LoVo (cell line): ENCODE data around the gene N4BP2.
"Not testable (repeated sequence)": the region's sequence is repeated elsewhere in the genome, so short reads cannot be mapped to it uniquely, and the experiment has no call there.

ENCODE experiments used
- DNase-seq: peaks from one replicate; pipeline ENCODE4 v3.0.0-alpha.2; 2016; ENCODE audit warnings: low spot score

The N4BP2 gene

GRCh38 chr4:40056716-40057585 is at the start of gene N4BP2:
TSS of gene N4BP2 (plus strand) at chr4:40056850. CDS start at chr4:40097341, 40,491 bp downstream.
- peak; percentile 76 for DNase-seq

DNA sequence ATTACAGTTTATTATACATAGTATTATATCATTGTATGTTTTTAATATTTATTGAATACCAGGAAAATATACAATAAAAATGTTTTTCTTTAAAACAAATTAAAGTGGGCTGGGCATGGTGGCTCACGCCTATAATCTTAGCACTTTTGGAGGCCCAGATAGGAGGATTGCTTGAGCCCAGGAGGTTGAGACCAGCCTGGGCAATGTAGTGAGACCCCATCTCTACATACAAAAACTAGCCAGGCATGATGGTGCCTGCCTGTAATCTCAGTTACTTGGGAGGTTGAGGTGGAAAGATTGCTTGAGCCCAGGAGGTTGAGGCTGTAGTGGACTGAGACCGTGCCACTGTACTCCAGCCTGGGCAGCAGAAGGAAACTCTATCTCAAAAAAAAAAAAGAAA is 40.6 kb upstream of the N4BP2 start:
- DNase-seq, result no peak

GRCh38 chr4:40020221-40020620 is 36.4 kb upstream of the N4BP2 start:
- no peak for DNase-seq

GRCh38 chr4:40021116-40021515 is 35.5 kb upstream of the N4BP2 start:
- not testable (repeated sequence) for DNase-seq

DNA sequence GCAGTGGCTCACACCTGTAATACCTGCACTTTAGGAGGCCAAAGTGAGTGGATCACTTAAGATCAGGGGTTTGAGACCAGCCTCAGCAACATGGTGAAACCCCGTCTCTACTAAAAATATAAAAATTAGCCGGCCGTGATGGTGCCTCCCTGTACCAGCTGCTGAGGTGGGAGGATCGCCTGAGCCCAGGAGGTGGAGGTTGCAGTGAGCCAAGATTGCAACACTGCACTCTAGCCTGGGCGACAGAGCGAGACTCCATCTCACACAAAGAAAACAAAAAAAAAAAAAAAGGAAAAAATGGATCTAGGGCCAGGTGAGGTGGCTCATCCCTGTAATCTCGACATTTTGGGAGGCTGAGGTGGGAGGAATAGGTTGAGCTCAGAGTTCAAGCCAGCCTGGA is 32.6 kb upstream of the N4BP2 start:
- DNase-seq, result not testable (repeated sequence)

GRCh38 chr4:40032785-40033184 is 23.9 kb upstream of the N4BP2 start:
- no peak for DNase-seq

- DNase-seq, result no peak
These were observed 23.0 kb upstream of the N4BP2 start for GRCh38 chr4:40033613-40034012.

- DNase-seq, result no peak
These were observed 17.7 kb upstream of the N4BP2 start for GRCh38 chr4:40038977-40039376.

DNA sequence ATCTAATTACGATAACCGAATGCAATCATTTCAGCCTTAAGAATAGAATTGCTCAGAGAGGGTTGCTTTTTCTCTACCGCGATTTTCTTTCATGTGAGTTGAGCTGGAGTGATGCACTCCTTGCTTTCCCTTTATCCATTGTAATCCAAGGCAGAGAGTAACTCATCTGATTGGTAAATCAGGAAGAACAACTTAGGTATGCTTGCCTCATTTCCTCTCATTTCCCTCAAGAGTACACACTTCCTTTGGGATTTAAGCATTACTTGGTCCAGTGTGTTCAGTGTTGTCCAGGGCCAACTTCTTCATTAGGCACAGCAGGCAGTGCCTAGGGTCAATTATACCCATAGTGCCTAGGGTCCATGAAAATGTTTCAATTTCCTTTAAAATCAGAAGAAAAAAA is 15.7 kb upstream of the N4BP2 start:
- no peak for DNase-seq

DNA sequence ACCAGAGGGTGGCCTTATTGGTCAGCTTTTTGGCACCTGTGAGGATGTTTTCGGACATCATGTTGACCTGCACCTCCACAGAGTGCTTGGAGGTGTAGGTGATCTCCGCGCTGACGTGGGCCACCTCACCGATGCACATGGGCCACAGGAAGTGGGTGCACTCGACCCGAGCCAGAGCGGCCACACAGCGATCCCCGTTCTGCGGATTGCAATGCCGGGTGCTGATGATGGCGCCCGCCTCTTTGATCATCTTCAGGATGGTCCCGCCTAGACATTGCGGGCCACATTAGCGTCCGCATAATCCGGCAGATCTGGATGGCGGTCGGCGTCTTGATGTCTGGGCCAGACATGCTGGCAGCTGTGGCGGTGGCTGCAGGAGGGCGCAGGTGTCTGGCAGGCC is 12.9 kb upstream of the N4BP2 start:
- no peak for DNase-seq

DNA sequence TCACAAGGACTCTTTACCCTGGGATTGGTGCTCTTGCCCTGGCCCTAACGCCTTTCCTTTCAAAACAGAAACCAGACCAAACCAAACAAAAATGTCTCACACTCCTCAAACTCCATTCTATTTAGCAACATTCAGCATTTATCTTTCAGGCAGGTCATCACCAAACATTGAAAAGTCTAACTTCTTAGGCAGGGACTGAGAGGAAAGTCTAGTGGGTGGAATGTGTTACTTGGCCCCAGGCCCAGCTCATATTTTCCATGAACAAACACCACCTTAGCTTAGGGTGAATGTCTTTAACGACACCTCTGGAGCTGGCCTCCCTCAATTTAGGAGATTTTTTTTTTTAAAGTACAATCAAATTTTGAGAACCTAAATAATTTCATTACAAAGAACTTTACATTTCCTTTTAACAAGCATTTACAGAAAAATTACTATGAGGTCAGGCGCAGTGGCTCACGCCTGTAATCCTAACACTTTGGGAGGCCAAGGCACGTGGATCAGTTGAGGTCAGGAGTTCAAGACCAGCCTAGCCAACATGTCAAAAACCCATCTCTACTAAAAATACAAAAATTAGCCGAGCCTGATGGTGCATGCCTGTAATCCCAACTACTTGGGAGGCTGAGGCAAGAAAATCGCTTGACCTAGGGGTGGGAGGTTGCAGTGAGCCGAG is 10.2 kb upstream of the N4BP2 start:
- peak; percentile 55 for DNase-seq

- no peak for DNase-seq
These were observed 3.5 kb upstream of the N4BP2 start for GRCh38 chr4:40053161-40053560.

DNA sequence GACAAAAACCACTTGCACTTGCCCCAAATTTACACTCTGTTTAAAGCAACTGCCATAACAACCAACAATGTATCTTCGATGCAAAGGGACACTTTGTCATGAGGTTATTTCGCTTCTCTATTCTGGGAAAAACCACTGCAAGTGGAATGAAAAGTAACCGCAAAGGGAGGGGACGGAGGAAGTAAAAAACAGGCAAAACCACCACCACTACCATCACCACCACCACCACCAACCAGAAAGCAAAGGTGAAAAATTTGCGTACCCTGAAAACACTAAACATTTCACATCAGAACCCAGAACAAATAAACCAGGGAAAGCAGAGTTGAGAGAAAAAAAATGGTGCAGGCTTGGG is 1.2 kb upstream of the N4BP2 start:
- DNase-seq, result no peak

GRCh38 chr4:40055863-40056715 is 561 bp upstream of the N4BP2 start:
- peak; percentile 80 for DNase-seq

GRCh38 chr4:40057586-40058091 is 989 bp downstream of the N4BP2 start:
- DNase-seq, result peak; percentile 91

- DNase-seq, result no peak
These were observed 1.5 kb downstream of the N4BP2 start for GRCh38 chr4:40058121-40058520.

GRCh38 chr4:40058854-40059253 is 2.2 kb downstream of the N4BP2 start:
- no peak for DNase-seq

DNA sequence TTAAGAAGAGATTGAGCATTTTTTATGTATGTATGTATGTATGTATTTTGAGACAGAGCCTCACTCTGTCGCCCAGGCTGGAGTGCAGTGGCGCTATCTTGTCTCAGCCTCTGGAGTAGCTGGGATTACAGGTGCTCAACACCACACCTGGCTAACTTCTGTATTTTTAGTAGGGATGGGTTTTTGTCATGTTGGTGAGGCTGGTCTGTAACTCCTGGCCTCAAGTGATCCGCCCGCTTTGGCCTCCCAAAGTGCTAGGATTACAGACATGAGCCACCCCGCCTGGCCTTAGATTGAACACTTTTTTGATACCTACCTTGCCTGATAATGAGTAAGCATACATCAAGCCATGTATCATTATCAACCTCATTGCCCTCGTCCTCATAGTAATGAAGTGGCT is 2.7 kb downstream of the N4BP2 start:
- DNase-seq, result no peak

- no peak for DNase-seq
These were observed 8.4 kb downstream of the N4BP2 start for GRCh38 chr4:40065010-40065409.

- DNase-seq, result no peak
These were observed 10.0 kb downstream of the N4BP2 start for GRCh38 chr4:40066651-40067050.

DNA sequence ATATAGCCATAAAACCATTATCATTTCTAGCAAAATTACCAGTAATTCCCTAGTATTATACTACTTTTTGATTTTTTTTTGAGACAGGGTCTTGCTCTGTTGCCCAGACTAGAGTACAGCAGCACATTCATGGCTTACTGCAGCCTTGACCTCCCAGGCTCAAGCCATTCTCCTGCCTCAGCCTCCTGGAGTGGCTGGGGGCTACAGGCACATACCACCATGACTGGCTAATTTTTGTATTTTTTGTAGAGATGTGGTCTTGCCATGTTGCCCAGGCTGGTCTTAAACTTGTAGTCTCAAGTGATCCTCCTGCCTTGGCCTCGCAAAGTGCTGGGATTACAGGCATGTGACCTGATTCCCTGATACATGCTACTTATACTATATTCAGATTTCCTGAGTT is 13.7 kb downstream of the N4BP2 start:
- DNase-seq, result no peak

DNA sequence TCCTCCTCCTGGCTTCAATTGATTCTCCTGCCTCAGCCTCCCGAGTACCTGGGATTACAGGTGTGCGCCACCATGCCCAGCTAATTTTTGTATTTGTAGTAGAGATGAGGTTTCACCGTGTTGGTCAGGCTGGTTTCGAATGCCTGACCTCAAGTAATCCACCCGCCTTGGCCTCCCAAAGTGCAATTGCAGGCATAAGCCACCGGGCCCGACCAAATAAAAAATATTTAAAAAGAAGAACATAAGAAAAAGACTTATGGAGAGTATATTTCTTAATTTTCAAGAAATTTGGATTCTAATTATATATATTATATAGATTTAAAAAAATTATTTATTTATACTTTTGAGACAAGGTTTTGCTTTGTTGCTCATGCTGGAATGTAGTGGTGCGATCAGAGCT is 29.8 kb downstream of the N4BP2 start:
- no peak for DNase-seq
